Activated naive CD4-positive, alpha-beta T cell treated with anti-CD3 and anti-CD28 coated beads, Interleukin-2, amount 50 U/mL, for 24 hours (primary cell): Measurements from ENCODE around the gene ABCB8.

Source experiments
- H3K27ac Mint-ChIP-seq: one replicate; pipeline ENCODE4 v1.8.0; 2021; ENCODE audit warnings: mild to moderate bottlenecking, mixed read lengths
- H3K27me3 Mint-ChIP-seq: one replicate; pipeline ENCODE4 v1.8.0; 2021; ENCODE audit warnings: mixed read lengths
- H3K36me3 Mint-ChIP-seq: one replicate; pipeline ENCODE4 v1.8.0; 2021; ENCODE audit warnings: mixed read lengths
- H3K4me1 Mint-ChIP-seq: one replicate; pipeline ENCODE4 v1.8.0; 2021; ENCODE audit warnings: mixed read lengths
- H3K4me3 Mint-ChIP-seq: one replicate; pipeline ENCODE4 v1.8.0; 2021; ENCODE audit warnings: mild to moderate bottlenecking, mixed read lengths
- H3K9me3 Mint-ChIP-seq: one replicate; pipeline ENCODE4 v1.8.0; 2021; ENCODE audit warnings: mixed read lengths

ABCB8 gene

DNA sequence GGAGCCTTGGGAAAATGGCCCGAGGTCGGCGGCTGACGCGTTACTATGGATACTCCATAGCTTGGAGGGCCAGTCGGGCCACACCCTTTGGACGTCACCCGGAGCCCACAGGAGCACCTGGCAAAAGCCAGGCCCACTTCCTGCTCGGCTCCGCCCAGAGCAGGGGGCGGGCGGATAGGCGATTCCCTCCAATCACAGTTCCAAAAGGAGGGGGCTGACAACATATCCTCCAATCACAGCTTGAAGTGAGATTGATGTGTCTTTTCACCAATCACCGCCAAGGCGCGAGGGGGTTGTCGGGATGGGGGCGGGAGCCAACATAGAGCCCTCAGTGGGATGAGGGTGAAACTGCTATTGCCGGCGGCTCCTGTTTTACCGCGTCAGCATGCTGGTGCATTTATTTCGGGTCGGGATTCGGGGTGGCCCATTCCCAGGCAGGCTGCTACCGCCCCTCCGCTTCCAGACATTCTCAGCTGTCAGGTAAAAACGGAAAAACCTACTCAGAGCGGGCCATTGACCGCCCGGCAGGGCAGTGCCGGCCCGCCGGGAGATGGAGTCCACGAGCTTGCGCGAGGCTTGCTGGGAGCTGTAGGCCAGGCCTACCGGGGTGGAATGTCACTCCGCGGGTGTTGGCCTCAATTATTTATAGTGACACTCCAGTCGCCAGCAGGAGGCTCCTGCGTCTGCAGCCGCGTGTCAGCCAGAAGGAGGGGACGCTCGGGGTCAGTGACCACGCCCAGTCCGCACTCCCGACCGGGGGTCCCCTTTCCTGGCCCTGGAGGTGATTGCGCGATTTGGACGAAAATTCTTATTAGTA, at the start of gene ABCB8:
Gene ABCB8 (plus strand): TSS at position 320 of the 817 bp plus-strand sequence. CDS start 66 bp downstream, at position 386.
- Mint-ChIP-seq H3K27ac (peak within 1 kb of the TSS; percentile 95), H3K27me3 (no peaks in the 10 kb centered on the region), H3K4me1 (peaks cover 31% of the 10 kb centered on the region), H3K4me3 (peak within 1 kb of the TSS; percentile 94), H3K36me3 (peaks cover 3% of the 10 kb centered on the region), H3K9me3 (no peaks in the 10 kb centered on the region)

DNA sequence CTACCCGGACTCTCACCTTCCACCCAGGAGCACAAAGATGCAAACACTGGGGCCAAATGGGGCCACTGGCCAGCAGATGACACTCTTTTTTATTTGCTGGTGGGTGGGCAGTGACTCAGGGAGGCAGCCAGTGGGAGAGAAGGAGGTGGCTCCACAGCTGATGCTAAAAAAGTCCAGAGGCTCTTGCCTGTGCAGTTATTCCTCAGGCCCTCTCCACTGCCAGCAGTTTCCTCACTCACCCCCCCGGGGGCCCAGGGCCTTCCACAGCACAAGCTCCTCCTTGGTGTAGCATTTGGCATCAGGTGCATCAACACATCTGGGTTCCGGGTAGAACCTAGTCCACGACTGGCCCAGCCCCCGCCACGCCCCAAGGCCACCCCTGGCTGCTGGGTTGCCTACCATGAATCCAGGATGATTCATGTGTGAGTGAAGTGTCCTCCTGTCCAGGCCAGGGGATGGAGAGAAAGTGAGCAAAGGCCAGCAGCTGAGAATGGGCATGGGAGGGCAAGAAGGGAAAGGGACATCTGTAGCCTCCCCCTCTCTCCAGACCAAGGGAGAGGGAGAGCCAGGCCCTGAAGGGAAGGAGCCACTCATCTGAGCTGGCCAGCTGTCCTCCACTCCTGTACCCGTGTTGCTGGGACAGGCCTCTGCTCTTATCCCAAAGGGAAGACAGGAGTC, 48.4 kb upstream of the ABCB8 start:
- peaks cover 18% of the 10 kb centered on the region for H3K27me3 Mint-ChIP-seq
- no peaks in the 10 kb centered on the region for H3K9me3 Mint-ChIP-seq
- H3K4me3 Mint-ChIP-seq = peak overlapping the region; percentile 26
- H3K36me3 Mint-ChIP-seq = no peaks in the 10 kb centered on the region
- peaks cover 28% of the 10 kb centered on the region for H3K4me1 Mint-ChIP-seq
- H3K27ac Mint-ChIP-seq = no peak overlapping the region

DNA sequence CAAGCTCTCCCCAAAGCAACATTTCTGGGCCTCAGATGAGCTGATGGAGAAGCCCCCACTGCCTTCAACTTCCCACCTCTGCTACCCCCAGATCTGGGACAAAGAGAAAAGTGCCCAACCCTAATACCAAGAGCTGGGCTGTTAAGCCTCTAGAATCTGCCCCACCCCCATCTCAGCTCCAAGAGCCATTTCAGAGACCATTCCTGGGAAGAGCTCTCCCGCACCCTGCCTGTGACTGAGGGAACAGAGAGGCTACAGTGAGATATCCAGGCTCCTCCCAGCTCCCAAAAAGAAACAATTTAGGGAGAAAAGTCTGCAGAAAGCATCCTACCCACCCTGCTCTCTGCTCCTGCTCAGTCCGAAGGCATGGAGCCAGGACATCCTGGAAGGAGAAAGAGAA, 47.6 kb upstream of the ABCB8 start:
- Mint-ChIP-seq H3K36me3 (no peaks in the 10 kb centered on the region), H3K4me3 (no peak overlapping the region), H3K4me1 (peaks cover 23% of the 10 kb centered on the region), H3K27ac (no peak overlapping the region), H3K27me3 (peaks cover 18% of the 10 kb centered on the region), H3K9me3 (no peaks in the 10 kb centered on the region)

DNA sequence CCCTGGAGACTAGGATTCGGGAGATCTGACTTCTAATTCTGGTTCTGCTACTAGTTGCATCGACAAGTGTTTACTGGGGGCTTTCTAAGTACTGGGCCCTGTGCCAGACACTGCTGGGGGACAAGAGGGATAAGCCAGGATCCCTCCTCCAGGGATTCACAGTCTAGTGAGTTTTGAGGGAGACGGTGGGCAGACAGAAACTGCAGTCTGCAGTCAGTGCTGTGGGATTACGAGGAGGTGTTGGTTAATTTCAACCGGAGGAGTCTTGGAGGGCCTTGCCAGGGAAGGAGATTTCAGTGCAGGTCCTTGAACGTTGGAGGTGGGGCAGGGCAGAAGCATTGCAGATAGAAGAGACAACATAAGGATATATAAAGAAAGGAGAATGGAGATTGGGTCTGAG, 46.6 kb upstream of the ABCB8 start:
- H3K4me1 Mint-ChIP-seq = peaks cover 24% of the 10 kb centered on the region
- H3K4me3 Mint-ChIP-seq = no peak overlapping the region
- no peaks in the 10 kb centered on the region for H3K36me3 Mint-ChIP-seq
- H3K27me3 Mint-ChIP-seq = peaks cover 18% of the 10 kb centered on the region
- no peak overlapping the region for H3K27ac Mint-ChIP-seq
- no peaks in the 10 kb centered on the region for H3K9me3 Mint-ChIP-seq

DNA sequence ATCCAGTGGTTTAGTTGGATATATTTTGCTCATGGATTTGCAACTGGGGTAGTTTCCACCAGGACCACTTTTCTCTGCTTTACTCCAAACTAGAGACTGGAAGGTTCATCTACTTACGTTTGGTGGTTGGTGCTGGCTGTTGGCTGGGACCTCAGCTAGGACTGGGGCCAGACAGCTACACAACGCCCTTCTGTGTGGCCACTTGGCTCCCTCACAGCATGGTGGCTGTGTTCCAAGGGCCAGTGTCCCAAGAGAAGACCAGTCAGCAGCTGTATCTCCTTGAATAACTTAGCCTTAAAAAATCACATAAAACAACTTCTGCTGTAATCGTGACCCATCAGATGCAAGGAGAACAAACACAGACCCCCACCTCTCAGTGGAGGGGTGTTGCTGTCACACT, 45.9 kb upstream of the ABCB8 start:
- H3K4me3 Mint-ChIP-seq = no peak overlapping the region
- H3K9me3 Mint-ChIP-seq = no peaks in the 10 kb centered on the region
- H3K27me3 Mint-ChIP-seq = peaks cover 12% of the 10 kb centered on the region

DNA sequence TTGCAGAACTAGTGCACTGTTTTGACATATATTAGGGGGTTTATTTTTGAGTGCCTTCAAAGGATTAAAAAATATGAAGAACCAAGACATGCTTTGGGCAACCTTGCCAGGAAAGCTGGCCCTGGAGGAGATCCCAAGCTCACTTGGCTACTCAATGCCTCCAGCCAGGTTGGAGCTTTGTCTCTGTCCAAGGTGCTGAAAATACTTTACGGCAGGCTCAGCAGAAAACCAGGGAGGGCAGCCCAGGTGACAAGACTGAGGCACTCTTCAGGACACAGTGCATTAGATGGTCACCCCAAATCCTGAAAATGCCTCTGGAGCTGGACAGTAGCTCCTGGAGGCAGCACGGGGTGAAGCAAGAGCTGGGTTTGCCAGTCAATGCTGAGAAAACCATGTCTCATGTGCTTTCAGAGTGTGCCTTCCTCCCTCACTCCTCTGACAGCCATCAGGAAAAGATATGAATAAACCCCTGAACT, 44.3 kb upstream of the ABCB8 start:
- no peaks in the 10 kb centered on the region for H3K9me3 Mint-ChIP-seq
- H3K27ac Mint-ChIP-seq = no peak overlapping the region
- H3K4me3 Mint-ChIP-seq = no peak overlapping the region
- peaks cover 9% of the 10 kb centered on the region for H3K27me3 Mint-ChIP-seq
- no peaks in the 10 kb centered on the region for H3K36me3 Mint-ChIP-seq
- H3K4me1 Mint-ChIP-seq = peaks cover 19% of the 10 kb centered on the region

More for the DNA sequence above, 45.9 kb upstream of the ABCB8 start:
- Mint-ChIP-seq H3K27ac (no peak overlapping the region), H3K36me3 (no peaks in the 10 kb centered on the region), H3K4me1 (peaks cover 17% of the 10 kb centered on the region)

DNA sequence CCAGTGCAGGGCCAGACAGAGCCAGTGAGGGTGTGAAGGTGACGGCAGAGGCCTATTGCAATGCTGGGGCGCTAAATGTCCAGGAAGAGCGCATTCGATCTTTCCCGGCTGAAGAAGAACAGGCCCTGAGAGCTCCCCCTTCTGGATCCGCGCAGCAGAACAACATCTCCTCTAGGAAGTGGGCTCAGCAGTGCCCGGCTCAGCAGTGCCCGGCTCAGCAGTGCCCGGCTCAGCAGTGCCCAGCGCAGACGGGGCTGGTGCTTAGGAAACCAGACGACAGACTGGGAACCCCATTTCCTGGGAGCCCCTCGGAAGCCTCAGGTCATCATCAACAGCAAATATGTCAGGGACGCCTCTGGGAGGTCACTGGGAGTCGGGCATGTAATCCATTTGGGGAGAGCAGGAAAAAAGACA, 42.1 kb upstream of the ABCB8 start:
- Mint-ChIP-seq H3K36me3 (peaks cover 10% of the 10 kb centered on the region), H3K4me3 (no peak overlapping the region), H3K27ac (peak overlapping the region; percentile 41)

DNA sequence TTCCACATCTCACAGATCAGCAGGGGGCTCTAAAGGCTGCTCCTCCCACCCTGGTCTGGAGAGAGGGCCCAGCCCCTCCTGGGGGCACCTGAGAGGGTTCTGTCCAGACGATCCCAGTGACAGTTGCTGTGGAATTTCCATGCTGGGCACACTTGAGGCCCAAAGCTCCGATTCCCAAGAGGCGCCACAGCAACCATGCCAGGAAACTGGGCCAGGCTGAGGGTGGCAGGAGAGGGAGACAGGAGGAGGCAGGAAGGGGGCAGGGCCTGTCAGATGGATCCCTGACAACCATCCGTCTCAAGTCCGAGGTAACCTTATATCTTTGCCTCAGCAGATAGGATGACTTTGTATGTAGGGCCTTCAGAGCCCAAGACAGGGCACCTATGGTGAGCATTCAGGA, 41.7 kb upstream of the ABCB8 start:
- Mint-ChIP-seq H3K4me3 (no peak overlapping the region), H3K9me3 (peaks cover 11% of the 10 kb centered on the region), H3K4me1 (peaks cover 25% of the 10 kb centered on the region), H3K27ac (no peak overlapping the region), H3K27me3 (peaks cover 7% of the 10 kb centered on the region), H3K36me3 (peaks cover 10% of the 10 kb centered on the region)

More for the DNA sequence above, 42.1 kb upstream of the ABCB8 start:
- H3K9me3 Mint-ChIP-seq = peaks cover 11% of the 10 kb centered on the region
- peaks cover 25% of the 10 kb centered on the region for H3K4me1 Mint-ChIP-seq
- H3K27me3 Mint-ChIP-seq = peaks cover 9% of the 10 kb centered on the region

DNA sequence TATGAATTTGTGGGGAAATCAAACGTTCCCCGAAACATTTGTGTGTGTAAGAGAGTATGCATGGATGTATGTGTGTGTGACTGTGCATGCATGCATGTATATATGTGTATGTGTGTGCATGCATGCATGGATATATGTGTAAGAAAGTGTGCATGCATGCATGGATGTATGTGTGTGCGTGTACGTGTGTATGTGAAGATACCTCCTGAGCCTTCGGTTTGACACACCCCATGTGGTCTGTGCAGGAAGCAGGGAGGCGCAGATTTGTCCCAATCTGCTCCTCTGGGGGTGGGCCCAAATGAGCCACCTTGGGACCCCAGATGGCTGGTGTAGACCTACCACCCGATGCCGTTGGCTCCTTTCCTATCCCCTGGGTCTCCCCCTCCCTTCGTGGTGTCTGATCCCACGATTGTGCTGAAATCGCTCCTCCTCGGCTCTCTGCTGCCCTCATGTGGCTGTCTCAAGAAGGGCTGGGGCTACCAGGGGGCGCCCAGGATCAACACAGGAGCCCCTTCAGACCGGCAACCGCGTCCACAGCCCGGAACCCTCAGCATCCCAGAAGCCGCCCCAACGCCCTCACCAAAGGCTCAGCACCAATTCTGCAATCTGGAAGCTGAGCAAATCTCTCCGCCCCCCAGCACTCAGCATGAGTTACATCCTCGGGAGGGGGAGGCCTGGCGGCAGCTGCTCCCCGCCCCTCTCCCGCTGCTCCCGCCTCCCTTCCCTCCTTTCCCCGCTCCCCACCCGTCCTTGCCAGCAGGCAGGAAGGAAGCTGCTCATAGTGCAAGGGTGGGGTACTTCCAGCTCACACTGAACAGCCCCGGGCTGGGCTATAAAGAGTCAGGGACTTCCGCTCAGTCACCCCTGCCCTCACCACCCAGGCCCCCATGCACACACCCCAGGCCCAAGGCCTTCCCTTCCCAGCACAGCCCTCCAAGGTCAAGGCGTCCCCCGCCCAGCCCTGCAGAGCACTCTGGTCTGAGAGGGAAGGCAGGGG, 39.7 kb upstream of the ABCB8 start:
- peak overlapping the region; percentile 23 for H3K4me3 Mint-ChIP-seq
- peaks cover 31% of the 10 kb centered on the region for H3K4me1 Mint-ChIP-seq
- peaks cover 11% of the 10 kb centered on the region for H3K9me3 Mint-ChIP-seq
- H3K27me3 Mint-ChIP-seq = peaks cover 1% of the 10 kb centered on the region
- H3K36me3 Mint-ChIP-seq = peaks cover 12% of the 10 kb centered on the region
- peak overlapping the region; percentile 68 for H3K27ac Mint-ChIP-seq

DNA sequence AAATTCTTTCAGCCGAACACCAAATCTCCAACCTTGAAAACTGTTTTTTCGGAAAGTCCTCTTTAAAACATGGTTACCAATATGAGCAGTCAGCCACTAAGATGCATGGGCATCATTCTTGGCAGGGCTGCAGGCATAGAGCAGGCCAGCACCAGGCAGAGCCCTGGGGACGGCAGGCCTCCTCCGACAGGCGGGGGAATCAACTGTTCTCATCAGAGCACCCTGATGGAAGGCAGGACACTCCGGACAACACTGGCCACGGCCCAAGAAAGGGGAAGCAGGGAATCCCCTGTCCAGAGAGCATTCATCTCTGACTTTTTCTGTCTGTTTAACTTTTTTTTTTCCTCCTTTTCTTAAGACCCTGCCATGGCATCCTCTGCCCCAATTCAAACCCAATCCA, 38.8 kb upstream of the ABCB8 start:
- H3K4me1 Mint-ChIP-seq = peaks cover 37% of the 10 kb centered on the region
- H3K27me3 Mint-ChIP-seq = peaks cover 1% of the 10 kb centered on the region
- peaks cover 12% of the 10 kb centered on the region for H3K36me3 Mint-ChIP-seq
- H3K4me3 Mint-ChIP-seq = no peak overlapping the region
- H3K27ac Mint-ChIP-seq = no peak overlapping the region
- H3K9me3 Mint-ChIP-seq = peaks cover 11% of the 10 kb centered on the region

DNA sequence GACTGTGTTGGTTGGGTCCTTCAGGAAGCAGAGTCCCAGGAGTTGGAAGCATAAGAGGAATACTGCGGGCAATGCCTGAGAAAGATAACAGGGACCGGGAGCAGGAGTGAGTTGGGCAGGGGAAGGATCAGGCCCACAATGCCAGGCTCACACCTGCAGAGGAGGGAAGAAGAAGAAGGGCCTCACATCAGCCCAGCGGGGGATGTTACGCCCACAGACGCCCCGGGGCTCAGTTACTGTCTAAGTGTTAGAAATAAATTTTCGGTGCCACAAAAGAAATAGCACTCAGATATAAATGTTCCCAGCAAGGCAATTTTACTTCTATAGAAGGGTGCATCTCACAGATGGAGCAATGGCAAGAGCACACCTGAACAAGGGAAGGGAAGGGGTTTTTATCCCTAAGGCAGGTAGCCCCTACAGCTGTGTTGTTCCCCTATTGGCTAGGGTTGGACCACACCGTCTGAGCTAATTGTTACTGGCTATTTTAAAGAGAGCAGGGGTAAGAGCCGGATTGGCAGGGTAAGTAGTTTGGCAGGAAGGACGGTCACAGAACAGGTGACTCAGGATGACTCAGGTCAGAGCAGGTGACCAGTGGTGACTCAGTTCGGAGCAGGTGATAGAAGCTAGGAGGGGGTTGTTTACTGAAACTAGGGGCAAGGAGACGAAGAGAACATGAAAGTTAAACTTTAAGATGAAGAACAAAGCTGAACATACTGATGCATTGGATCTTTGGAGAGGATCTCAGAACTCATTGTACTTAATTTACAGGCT, 37.6 kb upstream of the ABCB8 start, which contains the start of gene NOS3:
Gene NOS3 (plus strand): TSS at position 602 of the 771 bp plus-strand sequence. CDS start 2,787 bp downstream, outside the sequence.
- Mint-ChIP-seq H3K36me3 (peaks cover 12% of the 10 kb centered on the region), H3K27me3 (no peaks in the 10 kb centered on the region), H3K27ac (peak within 1 kb of the TSS; percentile 73), H3K4me3 (no peak within 1 kb of the TSS), H3K4me1 (peaks cover 37% of the 10 kb centered on the region), H3K9me3 (peaks cover 11% of the 10 kb centered on the region)

DNA sequence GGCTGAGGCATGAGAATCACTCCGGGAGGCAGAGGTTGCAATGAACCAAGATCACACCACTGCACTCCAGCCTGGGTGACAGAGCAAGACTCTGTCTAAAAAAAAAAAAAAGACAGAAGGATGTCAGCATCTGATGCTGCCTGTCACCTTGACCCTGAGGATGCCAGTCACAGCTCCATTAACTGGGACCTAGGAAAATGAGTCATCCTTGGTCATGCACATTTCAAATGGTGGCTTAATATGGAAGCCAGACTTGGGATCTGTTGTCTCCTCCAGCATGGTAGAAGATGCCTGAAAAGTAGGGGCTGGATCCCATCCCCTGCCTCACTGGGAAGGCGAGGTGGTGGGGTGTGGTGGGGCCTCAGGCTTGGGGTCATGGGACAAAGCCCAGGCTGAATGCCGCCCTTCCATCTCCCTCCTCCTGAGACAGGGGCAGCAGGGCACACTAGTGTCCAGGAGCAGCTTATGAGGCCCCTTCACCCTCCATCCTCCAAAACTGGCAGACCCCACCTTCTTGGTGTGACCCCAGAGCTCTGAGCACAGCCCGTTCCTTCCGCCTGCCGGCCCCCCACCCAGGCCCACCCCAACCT, 36.1 kb upstream of the ABCB8 start:
- no peaks in the 10 kb centered on the region for H3K27me3 Mint-ChIP-seq
- H3K9me3 Mint-ChIP-seq = peaks cover 11% of the 10 kb centered on the region
- no peak overlapping the region for H3K4me3 Mint-ChIP-seq
- H3K27ac Mint-ChIP-seq = no peak overlapping the region
- H3K4me1 Mint-ChIP-seq = peaks cover 30% of the 10 kb centered on the region
- peaks cover 12% of the 10 kb centered on the region for H3K36me3 Mint-ChIP-seq

DNA sequence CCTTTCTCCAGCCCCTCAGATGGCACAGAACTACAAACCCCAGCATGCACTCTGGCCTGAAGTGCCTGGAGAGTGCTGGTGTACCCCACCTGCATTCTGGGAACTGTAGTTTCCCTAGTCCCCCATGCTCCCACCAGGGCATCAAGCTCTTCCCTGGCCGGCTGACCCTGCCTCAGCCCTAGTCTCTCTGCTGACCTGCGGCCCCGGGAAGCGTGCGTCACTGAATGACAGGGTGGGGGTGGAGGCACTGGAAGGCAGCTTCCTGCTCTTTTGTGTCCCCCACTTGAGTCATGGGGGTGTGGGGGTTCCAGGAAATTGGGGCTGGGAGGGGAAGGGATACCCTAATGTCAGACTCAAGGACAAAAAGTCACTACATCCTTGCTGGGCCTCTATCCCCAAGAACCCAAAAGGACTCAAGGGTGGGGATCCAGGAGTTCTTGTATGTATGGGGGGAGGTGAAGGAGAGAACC, 35.4 kb upstream of the ABCB8 start:
- Mint-ChIP-seq H3K4me3 (no peak overlapping the region), H3K27ac (peak overlapping the region; percentile 82), H3K27me3 (no peaks in the 10 kb centered on the region)

DNA sequence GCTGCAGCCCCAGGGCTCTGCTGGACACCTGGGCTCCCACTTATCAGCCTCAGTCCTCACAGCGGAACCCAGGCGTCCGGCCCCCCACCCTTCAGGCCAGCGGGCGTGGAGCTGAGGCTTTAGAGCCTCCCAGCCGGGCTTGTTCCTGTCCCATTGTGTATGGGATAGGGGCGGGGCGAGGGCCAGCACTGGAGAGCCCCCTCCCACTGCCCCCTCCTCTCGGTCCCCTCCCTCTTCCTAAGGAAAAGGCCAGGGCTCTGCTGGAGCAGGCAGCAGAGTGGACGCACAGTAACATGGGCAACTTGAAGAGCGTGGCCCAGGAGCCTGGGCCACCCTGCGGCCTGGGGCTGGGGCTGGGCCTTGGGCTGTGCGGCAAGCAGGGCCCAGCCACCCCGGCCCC, 34.7 kb upstream of the ABCB8 start:
- Mint-ChIP-seq H3K27me3 (no peaks in the 10 kb centered on the region), H3K36me3 (peaks cover 12% of the 10 kb centered on the region), H3K4me1 (peaks cover 36% of the 10 kb centered on the region), H3K4me3 (no peak overlapping the region), H3K27ac (no peak overlapping the region), H3K9me3 (peaks cover 11% of the 10 kb centered on the region)

More for the DNA sequence above, 35.4 kb upstream of the ABCB8 start:
- Mint-ChIP-seq H3K4me1 (peaks cover 36% of the 10 kb centered on the region), H3K9me3 (peaks cover 11% of the 10 kb centered on the region), H3K36me3 (peaks cover 12% of the 10 kb centered on the region)
